Panc1 (cell line): ENCODE results near the gene KLB.

Source experiments
- CTCF ChIP-seq: fragments of 450-650 bp; IDR thresholded peaks from 2 replicates; pipeline ENCODE4 v1.5.1; 2017; ENCODE audit warnings: mild to moderate bottlenecking
- POLR2AphosphoS5 ChIP-seq: IDR thresholded peaks from 2 replicates; pipeline ENCODE4 v1.6.1; 2012; ENCODE audit warnings: mild to moderate bottlenecking, low read depth, low read length, moderate library complexity
- SIN3A ChIP-seq: IDR thresholded peaks from 2 replicates; pipeline ENCODE4 v1.6.1; 2012; ENCODE audit warnings: low read depth, mild to moderate bottlenecking, low read length, moderate library complexity, borderline replicate concordance; ENCODE audit not compliant: insufficient read depth
- TF ChIP-seq, protein P1 (sequence below), 2 experiments: IDR thresholded peaks; 2 replicates each; pipeline ENCODE4 v1.6.1; 2011 to 2012; ENCODE audit warnings: low read depth in 2 of 2, control low read depth in 1 of 2, low read length in 1 of 2, mild to moderate bottlenecking in 1 of 2, moderate library complexity in 1 of 2; ENCODE audit not compliant: insufficient read depth in 1 of 2

GRCh38 chr4:39446842-39447573, 40.3 kb downstream of the KLB start:
- TF ChIP-seq CTCF (no peak), SIN3A (no peak), POLR2AphosphoS5 (no peak)
- TF ChIP-seq, protein P1, sequence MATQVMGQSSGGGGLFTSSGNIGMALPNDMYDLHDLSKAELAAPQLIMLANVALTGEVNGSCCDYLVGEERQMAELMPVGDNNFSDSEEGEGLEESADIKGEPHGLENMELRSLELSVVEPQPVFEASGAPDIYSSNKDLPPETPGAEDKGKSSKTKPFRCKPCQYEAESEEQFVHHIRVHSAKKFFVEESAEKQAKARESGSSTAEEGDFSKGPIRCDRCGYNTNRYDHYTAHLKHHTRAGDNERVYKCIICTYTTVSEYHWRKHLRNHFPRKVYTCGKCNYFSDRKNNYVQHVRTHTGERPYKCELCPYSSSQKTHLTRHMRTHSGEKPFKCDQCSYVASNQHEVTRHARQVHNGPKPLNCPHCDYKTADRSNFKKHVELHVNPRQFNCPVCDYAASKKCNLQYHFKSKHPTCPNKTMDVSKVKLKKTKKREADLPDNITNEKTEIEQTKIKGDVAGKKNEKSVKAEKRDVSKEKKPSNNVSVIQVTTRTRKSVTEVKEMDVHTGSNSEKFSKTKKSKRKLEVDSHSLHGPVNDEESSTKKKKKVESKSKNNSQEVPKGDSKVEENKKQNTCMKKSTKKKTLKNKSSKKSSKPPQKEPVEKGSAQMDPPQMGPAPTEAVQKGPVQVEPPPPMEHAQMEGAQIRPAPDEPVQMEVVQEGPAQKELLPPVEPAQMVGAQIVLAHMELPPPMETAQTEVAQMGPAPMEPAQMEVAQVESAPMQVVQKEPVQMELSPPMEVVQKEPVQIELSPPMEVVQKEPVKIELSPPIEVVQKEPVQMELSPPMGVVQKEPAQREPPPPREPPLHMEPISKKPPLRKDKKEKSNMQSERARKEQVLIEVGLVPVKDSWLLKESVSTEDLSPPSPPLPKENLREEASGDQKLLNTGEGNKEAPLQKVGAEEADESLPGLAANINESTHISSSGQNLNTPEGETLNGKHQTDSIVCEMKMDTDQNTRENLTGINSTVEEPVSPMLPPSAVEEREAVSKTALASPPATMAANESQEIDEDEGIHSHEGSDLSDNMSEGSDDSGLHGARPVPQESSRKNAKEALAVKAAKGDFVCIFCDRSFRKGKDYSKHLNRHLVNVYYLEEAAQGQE (IDR thresholded peaks at IDR 0.05; ENCODE audit: insufficient read depth in 1 of 2, low read depth in 2 of 2, low read length in 1 of 2) = no peak
